ENCODE results near the gene FARS2.

Gene FARS2

DNA sequence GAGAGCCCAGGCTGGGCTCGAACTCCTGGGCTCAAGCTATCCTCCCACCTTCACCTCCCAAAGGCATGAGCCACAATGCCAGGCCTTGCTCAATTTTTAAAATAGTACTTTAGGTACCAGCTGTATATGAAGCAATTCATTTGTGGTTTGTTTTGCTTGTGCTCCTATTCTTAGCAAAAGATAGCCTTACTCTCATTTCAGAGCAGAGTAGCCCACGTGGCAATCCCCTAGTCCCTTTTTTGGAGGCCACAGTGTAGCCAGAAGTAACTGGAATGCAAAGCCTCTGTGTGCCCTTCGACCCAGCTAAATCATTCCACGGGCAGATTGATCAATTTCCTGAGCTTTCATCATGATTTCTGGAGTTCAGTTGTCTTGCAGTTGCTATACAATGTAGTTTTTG is 373.2 kb downstream of the FARS2 start:
- Histone ChIP-seq H3K27me3 (ENCODE audit: control insufficient read depth, insufficient read depth, low read length) (no peaks in the 10 kb centered on the region), H3K9ac (ENCODE audit: low read length) (no peak overlapping the region), H3K36me3 (ENCODE audit: control insufficient read depth, low read depth, low read length) (no peaks in the 10 kb centered on the region), H3K4me3 (ENCODE audit: low read length) (no peak overlapping the region), H3K9me3 (ENCODE audit: control insufficient read depth, low read depth, low read length) (no peaks in the 10 kb centered on the region), H3K27ac (ENCODE audit: low read length) (no peak overlapping the region), H3K4me1 (ENCODE audit: control insufficient read depth, low read depth, low read length) (no peaks in the 10 kb centered on the region)

DNA sequence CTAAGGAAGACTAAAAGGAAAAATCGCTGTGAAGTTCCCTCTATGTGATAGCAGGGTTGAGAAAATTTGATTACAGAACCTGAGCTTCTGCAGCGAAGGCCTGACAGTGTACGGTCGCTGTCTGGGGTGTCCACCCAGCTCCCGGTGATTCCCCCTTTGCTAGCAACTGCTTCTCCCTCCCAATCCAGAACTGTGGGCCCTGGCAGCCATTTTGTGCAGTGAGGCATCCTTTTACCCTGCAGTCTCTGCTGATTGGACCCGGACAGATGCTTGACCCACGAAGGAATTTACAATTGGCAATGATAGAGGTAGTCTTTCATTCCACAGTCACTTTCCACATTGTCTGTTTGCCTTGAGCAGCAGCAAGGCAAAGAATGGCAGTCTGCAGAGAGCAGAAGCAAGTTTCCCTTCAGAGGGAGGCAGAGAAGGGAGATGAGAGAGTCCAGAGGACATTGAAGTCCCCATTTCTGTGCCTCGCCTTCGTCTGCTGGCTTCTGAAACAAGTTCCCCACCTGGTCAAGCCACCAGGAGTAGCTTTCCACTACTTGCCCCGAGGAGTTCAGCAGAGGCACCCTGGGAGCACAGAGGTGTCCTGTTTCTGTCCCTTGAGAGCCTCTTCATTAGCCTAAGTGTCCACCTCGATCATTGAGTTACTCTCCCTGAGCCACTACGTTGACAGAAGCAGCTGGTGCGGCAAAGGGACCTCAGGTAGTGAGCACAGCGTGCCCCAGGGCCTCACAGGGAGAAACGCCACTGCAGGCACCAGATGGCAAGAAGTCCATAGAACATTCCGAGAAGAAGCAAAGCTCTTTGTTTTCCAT is 375.1 kb downstream of the FARS2 start:
- Histone ChIP-seq H3K36me3 (ENCODE audit: control insufficient read depth, low read depth, low read length) (no peaks in the 10 kb centered on the region), H3K4me1 (ENCODE audit: control insufficient read depth, low read depth, low read length) (no peaks in the 10 kb centered on the region), H3K27me3 (ENCODE audit: control insufficient read depth, insufficient read depth, low read length) (no peaks in the 10 kb centered on the region), H3K9me3 (ENCODE audit: control insufficient read depth, low read depth, low read length) (peaks cover 7% of the 10 kb centered on the region), H3K27ac (ENCODE audit: low read length) (no peak overlapping the region), H3K9ac (ENCODE audit: low read length) (no peak overlapping the region), H3K4me3 (ENCODE audit: low read length) (no peak overlapping the region)

DNA sequence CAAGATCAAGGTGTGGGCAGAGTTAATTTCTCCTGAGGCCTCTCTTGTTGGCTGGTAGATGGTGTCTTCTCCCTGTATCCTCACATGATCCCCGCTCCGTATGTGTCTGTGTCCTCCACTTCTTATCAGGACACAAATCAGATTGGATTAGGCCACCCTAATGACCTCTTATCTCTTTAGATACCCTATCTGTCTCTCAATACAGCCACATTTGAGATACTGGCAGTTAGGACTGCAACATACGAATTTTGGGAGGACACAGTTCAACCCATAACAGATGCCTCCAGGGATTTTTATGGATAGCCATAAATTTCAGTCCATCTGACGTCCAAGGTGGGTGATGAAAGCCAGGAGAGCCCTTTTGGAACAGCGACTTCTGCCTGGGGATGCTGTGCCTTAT is 376.4 kb downstream of the FARS2 start:
- no peaks in the 10 kb centered on the region for H3K27me3 ChIP-seq (ENCODE audit: control insufficient read depth, insufficient read depth, low read length)
- no peaks in the 10 kb centered on the region for H3K4me1 ChIP-seq (ENCODE audit: control insufficient read depth, low read depth, low read length)
- no peaks in the 10 kb centered on the region for H3K36me3 ChIP-seq (ENCODE audit: control insufficient read depth, low read depth, low read length)
- no peak overlapping the region for H3K9ac ChIP-seq (ENCODE audit: low read length)
- H3K4me3 ChIP-seq (ENCODE audit: low read length) = no peak overlapping the region
- H3K9me3 ChIP-seq (ENCODE audit: control insufficient read depth, low read depth, low read length) = peaks cover 7% of the 10 kb centered on the region
- H3K27ac ChIP-seq (ENCODE audit: low read length) = no peak overlapping the region

DNA sequence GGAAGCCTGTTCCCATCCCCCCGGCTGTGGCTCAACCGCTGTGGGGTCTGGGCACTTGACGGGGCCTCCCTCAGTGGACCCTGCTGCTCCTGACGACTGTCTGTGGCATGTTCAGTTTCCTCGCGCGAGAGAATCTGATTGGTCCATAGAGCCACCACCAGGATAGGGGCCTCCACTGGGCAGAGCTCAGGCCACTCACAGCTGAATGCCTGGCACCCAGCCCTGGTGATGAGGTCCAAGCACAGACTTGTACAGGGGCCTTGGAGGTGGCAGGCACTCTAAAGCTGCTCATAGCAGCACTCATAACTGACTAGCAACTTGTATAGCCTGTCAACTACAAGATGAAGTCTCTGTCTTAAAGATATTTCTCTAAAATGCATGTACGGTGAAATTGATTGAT is 377.4 kb downstream of the FARS2 start:
- Histone ChIP-seq H3K4me1 (ENCODE audit: control insufficient read depth, low read depth, low read length) (no peaks in the 10 kb centered on the region), H3K27me3 (ENCODE audit: control insufficient read depth, insufficient read depth, low read length) (no peaks in the 10 kb centered on the region), H3K4me3 (ENCODE audit: low read length) (no peak overlapping the region), H3K36me3 (ENCODE audit: control insufficient read depth, low read depth, low read length) (no peaks in the 10 kb centered on the region), H3K9ac (ENCODE audit: low read length) (no peak overlapping the region), H3K9me3 (ENCODE audit: control insufficient read depth, low read depth, low read length) (peaks cover 7% of the 10 kb centered on the region), H3K27ac (ENCODE audit: low read length) (no peak overlapping the region)

DNA sequence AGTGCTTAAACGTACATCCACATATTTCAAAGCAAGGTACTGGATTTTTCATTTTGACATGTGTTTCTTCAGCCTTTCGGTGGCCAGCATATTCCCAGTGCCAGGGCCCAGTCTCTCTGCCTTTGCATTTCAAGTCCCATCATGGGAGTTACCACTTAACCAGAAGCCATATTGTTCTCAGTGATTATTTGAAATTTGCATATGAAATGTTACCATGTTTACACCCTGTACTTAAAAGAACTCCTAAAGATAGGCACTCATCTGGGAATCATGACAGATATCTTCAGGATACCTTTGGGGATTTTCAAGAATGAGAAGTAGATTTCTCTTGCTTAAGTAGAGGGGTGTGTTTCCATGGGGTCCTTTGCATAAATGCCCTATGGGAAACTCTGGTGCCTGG is 377.9 kb downstream of the FARS2 start:
- Histone ChIP-seq H3K4me3 (ENCODE audit: low read length) (no peak overlapping the region), H3K27me3 (ENCODE audit: control insufficient read depth, insufficient read depth, low read length) (no peaks in the 10 kb centered on the region), H3K27ac (ENCODE audit: low read length) (no peak overlapping the region), H3K36me3 (ENCODE audit: control insufficient read depth, low read depth, low read length) (no peaks in the 10 kb centered on the region), H3K9ac (ENCODE audit: low read length) (no peak overlapping the region), H3K9me3 (ENCODE audit: control insufficient read depth, low read depth, low read length) (peaks cover 7% of the 10 kb centered on the region), H3K4me1 (ENCODE audit: control insufficient read depth, low read depth, low read length) (no peaks in the 10 kb centered on the region)

DNA sequence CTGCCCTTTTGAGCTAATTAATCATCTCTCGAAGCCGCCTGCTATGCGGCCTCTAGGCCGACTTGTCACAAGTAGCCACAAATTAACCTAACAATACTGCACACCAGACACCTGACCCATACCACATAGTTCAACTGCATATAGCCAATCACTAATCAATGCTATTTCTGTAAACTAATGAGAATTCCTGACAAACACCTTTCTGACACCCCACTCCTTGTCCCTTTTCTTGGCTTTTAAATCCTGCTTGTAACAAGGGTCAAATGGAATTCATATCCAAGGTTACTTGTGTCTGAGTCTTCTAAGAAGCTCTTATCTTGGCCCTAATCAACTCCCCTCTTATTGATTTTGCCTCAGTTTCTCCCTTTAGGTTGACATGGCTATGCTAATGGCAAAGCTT is 379.3 kb downstream of the FARS2 start:
- no peak overlapping the region for H3K27ac ChIP-seq (ENCODE audit: low read length)

DNA sequence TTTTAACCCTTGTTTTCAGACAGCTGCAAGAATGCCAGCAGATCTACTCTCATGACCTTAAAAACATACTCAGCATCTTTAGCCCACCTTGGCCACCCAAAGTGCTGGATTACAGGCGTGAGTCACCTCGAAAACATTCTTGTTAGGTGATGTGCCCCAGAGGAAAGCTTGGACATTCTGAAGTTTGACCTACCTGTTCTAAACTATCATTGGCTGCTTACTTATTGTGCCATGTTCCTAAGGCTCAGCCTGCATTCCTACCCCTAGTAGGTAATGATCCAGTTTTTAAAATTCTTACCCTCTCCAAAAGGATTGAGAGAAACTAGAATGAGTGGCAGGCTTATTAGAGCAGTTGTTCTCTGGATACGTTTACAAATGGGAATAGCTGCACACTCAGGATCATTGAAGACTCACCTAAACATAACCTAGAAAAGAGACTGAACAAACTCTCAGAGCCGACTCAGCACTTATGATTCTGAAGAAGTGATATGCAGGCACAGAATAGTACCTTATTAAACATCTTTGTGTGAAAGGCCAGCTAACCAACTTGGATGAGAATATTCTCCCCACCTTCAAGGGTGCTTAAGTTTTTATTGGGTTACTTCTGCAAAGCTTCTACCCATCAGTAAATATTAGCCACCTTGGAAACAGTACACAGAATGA is 383.3 kb downstream of the FARS2 start:
- H3K4me1 ChIP-seq (ENCODE audit: control insufficient read depth, low read depth, low read length) = peaks cover 5% of the 10 kb centered on the region
- no peak overlapping the region for H3K9ac ChIP-seq (ENCODE audit: low read length)
- H3K27me3 ChIP-seq (ENCODE audit: control insufficient read depth, insufficient read depth, low read length) = no peaks in the 10 kb centered on the region
- no peak overlapping the region for H3K4me3 ChIP-seq (ENCODE audit: low read length)
- H3K36me3 ChIP-seq (ENCODE audit: control insufficient read depth, low read depth, low read length) = no peaks in the 10 kb centered on the region
- no peak overlapping the region for H3K27ac ChIP-seq (ENCODE audit: low read length)
- peaks cover 7% of the 10 kb centered on the region for H3K9me3 ChIP-seq (ENCODE audit: control insufficient read depth, low read depth, low read length)

More for the DNA sequence above, 379.3 kb downstream of the FARS2 start:
- Histone ChIP-seq H3K9ac (ENCODE audit: low read length) (no peak overlapping the region), H3K4me1 (ENCODE audit: control insufficient read depth, low read depth, low read length) (peaks cover 5% of the 10 kb centered on the region), H3K9me3 (ENCODE audit: control insufficient read depth, low read depth, low read length) (peaks cover 7% of the 10 kb centered on the region), H3K4me3 (ENCODE audit: low read length) (no peak overlapping the region), H3K36me3 (ENCODE audit: control insufficient read depth, low read depth, low read length) (no peaks in the 10 kb centered on the region), H3K27me3 (ENCODE audit: control insufficient read depth, insufficient read depth, low read length) (no peaks in the 10 kb centered on the region)

DNA sequence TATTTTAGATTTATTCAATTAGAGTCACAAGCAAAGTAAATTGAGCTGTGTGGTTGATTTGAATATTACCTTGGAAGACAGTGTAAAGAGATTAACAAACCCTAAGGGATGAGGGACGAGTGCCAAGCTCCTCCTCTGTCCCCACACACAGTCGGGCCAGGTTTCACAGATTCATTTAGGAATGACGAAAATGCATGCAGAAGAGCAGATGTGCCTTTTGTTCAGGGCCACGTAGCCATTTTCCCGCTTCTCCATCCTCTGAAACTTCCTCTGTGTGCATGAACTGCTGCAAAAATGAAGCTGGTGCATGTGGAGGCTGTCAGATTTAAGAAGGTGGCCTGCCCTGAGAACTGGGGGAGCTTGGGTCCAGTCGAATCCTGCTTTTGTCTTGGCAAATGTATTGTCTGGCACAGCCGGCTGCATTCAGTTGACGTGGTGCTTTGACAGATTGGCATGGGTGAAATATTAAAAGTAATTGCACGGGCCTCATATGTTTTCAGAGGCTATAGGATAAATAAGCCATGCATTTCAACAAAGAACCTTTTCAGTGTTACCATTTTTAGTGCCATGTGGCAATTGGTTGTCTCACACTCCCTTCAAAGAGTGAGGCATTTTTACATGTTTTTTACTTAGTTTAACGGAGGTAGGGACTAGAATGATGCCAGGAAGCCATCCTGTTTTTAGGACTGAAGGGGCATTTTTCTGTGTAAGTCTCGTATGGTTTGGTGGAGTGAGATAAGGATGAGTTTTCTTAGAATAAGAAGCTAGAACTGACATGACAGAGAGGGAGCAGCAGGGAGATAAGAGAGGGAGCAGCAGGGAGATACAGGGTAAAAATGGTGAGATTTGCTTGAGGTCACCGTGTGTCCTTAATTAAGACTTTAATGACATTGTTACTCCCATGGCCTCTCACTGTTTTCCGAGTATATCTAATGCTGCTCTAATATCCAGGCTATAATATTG is 384.3 kb downstream of the FARS2 start:
- H3K27me3 ChIP-seq (ENCODE audit: control insufficient read depth, insufficient read depth, low read length) = no peaks in the 10 kb centered on the region
- peaks cover 5% of the 10 kb centered on the region for H3K4me1 ChIP-seq (ENCODE audit: control insufficient read depth, low read depth, low read length)
- H3K4me3 ChIP-seq (ENCODE audit: low read length) = no peak overlapping the region
- peaks cover 4% of the 10 kb centered on the region for H3K9me3 ChIP-seq (ENCODE audit: control insufficient read depth, low read depth, low read length)
- H3K36me3 ChIP-seq (ENCODE audit: control insufficient read depth, low read depth, low read length) = no peaks in the 10 kb centered on the region
- H3K9ac ChIP-seq (ENCODE audit: low read length) = no peak overlapping the region
- no peak overlapping the region for H3K27ac ChIP-seq (ENCODE audit: low read length)

DNA sequence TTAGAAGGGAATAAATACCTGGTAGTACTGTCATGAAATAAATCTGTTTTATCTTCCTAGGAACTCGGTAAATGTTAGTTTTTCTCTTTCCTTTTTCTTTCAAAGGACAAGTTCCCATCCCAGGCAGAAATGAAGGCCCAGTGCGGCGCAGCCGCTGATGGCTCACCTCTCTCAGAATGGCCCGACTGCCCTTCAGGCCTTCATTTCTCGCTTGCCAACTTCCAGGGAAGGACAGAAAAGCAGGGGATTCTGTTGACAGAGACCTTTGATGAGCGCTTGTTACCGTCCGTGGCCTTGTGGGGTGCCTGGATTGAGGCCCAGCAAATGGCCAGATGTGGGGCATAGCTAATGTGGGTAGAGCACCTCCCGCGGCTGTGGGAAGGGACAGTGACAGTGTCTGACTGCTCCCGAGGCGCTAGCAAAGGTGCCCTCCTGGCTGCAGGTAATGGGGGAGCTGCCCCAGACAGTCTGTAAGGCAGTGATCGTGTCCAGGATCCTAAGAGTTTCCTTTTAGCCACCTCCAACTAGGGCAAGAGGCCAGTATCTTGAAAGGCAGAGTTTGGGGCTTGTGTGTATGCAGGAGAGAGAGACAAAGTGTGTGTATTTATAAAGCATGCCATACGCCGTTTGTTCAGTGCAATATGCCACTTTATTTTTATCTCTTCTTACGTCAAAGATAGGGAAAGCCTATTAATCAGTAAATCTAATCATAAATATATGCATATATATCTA is 391.3 kb downstream of the FARS2 start:
- no peak overlapping the region for H3K27ac ChIP-seq (ENCODE audit: low read length)
- no peaks in the 10 kb centered on the region for H3K36me3 ChIP-seq (ENCODE audit: control insufficient read depth, low read depth, low read length)
- no peaks in the 10 kb centered on the region for H3K4me1 ChIP-seq (ENCODE audit: control insufficient read depth, low read depth, low read length)
- H3K9me3 ChIP-seq (ENCODE audit: control insufficient read depth, low read depth, low read length) = no peaks in the 10 kb centered on the region
- no peaks in the 10 kb centered on the region for H3K27me3 ChIP-seq (ENCODE audit: control insufficient read depth, insufficient read depth, low read length)
- H3K9ac ChIP-seq (ENCODE audit: low read length) = no peak overlapping the region
- H3K4me3 ChIP-seq (ENCODE audit: low read length) = no peak overlapping the region

DNA sequence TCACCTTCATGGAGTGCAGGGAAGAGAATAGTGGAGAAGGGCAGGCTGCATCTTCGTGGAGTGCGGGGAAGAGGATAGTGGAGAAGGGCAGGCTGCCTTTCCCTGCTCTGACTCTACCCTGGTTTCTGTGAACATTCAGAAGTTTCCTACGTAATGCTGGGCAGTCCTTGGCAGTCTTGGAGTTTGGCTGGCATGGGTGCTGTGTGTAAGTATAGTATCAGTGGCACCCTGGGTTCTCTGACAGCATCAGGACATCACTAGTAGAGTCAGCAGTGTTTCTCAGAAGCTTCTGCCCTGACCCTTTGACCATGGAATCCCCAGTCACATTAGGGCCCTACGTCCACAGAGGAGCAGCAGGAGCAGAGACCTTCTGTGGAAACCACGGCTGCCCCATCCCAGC is 392.5 kb downstream of the FARS2 start:
- Histone ChIP-seq H3K9me3 (ENCODE audit: control insufficient read depth, low read depth, low read length) (no peaks in the 10 kb centered on the region), H3K36me3 (ENCODE audit: control insufficient read depth, low read depth, low read length) (no peaks in the 10 kb centered on the region)

DNA sequence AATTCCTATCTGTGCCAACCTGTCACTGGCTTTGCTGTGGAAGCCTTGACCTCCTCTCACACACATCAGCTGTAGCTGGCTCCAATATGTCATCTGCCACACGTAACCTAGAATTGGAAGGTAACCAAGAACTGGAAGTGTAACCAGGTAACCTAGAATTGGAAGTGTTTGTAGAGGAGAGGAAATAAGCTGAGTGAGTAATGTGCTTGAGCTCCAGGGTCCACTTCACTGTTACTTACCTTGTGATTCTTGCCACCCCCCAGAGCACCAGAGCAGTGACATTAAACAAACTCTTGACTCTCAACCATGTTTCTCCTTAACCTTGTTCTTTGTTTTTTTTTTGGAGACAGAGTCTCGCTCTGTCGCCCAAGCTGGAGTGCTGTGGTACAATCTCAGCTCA is 394.9 kb downstream of the FARS2 start:
- no peaks in the 10 kb centered on the region for H3K9me3 ChIP-seq (ENCODE audit: control insufficient read depth, low read depth, low read length)
- H3K27ac ChIP-seq (ENCODE audit: low read length) = no peak overlapping the region
- no peak overlapping the region for H3K9ac ChIP-seq (ENCODE audit: low read length)
- no peaks in the 10 kb centered on the region for H3K36me3 ChIP-seq (ENCODE audit: control insufficient read depth, low read depth, low read length)
- H3K4me3 ChIP-seq (ENCODE audit: low read length) = no peak overlapping the region
- no peaks in the 10 kb centered on the region for H3K27me3 ChIP-seq (ENCODE audit: control insufficient read depth, insufficient read depth, low read length)
- H3K4me1 ChIP-seq (ENCODE audit: control insufficient read depth, low read depth, low read length) = peaks cover 16% of the 10 kb centered on the region

More for the DNA sequence above, 392.5 kb downstream of the FARS2 start:
- H3K4me1 ChIP-seq (ENCODE audit: control insufficient read depth, low read depth, low read length) = no peaks in the 10 kb centered on the region
- H3K9ac ChIP-seq (ENCODE audit: low read length) = no peak overlapping the region
- no peaks in the 10 kb centered on the region for H3K27me3 ChIP-seq (ENCODE audit: control insufficient read depth, insufficient read depth, low read length)
- no peak overlapping the region for H3K4me3 ChIP-seq (ENCODE audit: low read length)
- H3K27ac ChIP-seq (ENCODE audit: low read length) = no peak overlapping the region
